ENCODE measurements around the gene LRRC59.
"Not testable (repeated sequence)": the region's sequence is repeated elsewhere in the genome, so short reads cannot be mapped to it uniquely, and the experiment has no call there.

LRRC59 gene

DNA sequence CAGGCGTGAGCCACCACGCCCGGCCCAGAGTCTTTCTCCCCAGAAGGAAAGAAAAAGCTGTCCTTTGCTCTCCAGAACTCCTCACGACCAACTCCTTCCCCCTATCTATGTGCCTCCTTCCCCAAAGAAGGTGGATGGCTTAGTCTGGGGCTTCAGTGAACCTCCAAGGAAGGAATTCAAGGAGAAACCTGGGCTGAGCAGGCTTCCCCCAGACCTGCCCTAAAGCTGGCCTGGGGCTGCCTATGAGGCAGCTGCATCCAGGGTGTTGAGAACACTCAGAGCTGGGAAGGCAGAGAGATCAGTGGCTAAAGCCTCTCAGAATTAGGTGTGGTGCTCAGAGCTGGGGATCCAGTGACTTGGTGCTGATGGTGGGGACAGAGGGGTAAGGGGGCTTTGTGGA lies 32.5 kb upstream of the LRRC59 start:
- TF ChIP-seq, protein P1, sequence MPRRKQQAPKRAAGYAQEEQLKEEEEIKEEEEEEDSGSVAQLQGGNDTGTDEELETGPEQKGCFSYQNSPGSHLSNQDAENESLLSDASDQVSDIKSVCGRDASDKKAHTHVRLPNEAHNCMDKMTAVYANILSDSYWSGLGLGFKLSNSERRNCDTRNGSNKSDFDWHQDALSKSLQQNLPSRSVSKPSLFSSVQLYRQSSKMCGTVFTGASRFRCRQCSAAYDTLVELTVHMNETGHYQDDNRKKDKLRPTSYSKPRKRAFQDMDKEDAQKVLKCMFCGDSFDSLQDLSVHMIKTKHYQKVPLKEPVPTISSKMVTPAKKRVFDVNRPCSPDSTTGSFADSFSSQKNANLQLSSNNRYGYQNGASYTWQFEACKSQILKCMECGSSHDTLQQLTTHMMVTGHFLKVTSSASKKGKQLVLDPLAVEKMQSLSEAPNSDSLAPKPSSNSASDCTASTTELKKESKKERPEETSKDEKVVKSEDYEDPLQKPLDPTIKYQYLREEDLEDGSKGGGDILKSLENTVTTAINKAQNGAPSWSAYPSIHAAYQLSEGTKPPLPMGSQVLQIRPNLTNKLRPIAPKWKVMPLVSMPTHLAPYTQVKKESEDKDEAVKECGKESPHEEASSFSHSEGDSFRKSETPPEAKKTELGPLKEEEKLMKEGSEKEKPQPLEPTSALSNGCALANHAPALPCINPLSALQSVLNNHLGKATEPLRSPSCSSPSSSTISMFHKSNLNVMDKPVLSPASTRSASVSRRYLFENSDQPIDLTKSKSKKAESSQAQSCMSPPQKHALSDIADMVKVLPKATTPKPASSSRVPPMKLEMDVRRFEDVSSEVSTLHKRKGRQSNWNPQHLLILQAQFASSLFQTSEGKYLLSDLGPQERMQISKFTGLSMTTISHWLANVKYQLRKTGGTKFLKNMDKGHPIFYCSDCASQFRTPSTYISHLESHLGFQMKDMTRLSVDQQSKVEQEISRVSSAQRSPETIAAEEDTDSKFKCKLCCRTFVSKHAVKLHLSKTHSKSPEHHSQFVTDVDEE (CRISPR knock-in tag; IDR thresholded peaks at IDR 0.05), result no peak
- TF ChIP-seq PPARA (CRISPR knock-in tag; IDR thresholded peaks at IDR 0.05; ENCODE audit: borderline replicate concordance) (no peak), ZNF565 (CRISPR knock-in tag; conservative IDR thresholded peaks at IDR 0.05; ENCODE audit: low read depth) (no peak), ZNF70 (CRISPR knock-in tag; IDR thresholded peaks at IDR 0.05) (no peak), TCF4 (CRISPR knock-in tag; IDR thresholded peaks at IDR 0.05; ENCODE audit: borderline replicate concordance) (no peak), ESRRG (CRISPR knock-in tag; IDR thresholded peaks at IDR 0.05) (no peak), SNAI2 (CRISPR knock-in tag; IDR thresholded peaks at IDR 0.05) (no peak), ZNF8 (CRISPR knock-in tag; IDR thresholded peaks at IDR 0.05) (no peak), CREB5 (CRISPR knock-in tag; IDR thresholded peaks at IDR 0.05; ENCODE audit: low read depth) (no peak), ZC3H10 (CRISPR knock-in tag; IDR thresholded peaks at IDR 0.05) (no peak), ZFP30 (CRISPR knock-in tag; IDR thresholded peaks at IDR 0.05) (no peak), TOX (CRISPR knock-in tag; IDR thresholded peaks at IDR 0.05; ENCODE audit: borderline replicate concordance) (no peak)
- TF ChIP-seq, protein P2, sequence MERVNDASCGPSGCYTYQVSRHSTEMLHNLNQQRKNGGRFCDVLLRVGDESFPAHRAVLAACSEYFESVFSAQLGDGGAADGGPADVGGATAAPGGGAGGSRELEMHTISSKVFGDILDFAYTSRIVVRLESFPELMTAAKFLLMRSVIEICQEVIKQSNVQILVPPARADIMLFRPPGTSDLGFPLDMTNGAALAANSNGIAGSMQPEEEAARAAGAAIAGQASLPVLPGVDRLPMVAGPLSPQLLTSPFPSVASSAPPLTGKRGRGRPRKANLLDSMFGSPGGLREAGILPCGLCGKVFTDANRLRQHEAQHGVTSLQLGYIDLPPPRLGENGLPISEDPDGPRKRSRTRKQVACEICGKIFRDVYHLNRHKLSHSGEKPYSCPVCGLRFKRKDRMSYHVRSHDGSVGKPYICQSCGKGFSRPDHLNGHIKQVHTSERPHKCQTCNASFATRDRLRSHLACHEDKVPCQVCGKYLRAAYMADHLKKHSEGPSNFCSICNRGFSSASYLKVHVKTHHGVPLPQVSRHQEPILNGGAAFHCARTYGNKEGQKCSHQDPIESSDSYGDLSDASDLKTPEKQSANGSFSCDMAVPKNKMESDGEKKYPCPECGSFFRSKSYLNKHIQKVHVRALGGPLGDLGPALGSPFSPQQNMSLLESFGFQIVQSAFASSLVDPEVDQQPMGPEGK (CRISPR knock-in tag; IDR thresholded peaks at IDR 0.05; ENCODE audit: borderline replicate concordance), result no peak
- no peak for ATAC-seq

DNA sequence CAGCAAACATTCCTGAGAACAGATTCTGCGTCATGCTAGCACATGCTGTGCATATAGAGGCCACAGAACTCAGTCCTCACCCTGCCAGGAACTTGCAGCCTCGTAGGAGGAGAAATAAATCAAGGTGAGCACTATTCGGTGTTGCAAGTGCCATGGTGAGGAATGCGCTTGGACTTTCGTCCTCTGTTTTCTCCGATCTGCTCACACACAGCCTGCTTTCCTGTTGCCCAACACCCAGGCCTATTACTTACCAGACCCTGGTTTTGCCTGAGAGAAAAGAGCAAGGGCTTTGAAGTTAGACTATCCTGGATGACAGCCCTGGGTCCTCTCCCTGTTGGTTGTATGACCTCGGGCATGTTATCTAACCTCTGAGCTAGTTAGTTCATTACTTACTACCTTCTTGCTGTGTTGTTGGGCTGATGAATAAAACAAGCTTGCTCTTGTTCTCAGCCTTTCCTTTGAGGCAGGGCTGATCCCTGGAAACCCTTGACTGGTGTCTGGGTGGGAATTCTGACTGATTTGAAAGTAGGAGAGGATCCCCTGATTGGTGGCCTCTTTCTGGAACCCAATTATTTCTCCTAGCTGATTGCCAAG lies 31.6 kb upstream of the LRRC59 start:
- TF ChIP-seq, protein P2 (CRISPR knock-in tag; IDR thresholded peaks at IDR 0.05; ENCODE audit: borderline replicate concordance), result no peak
- no peak for TF ChIP-seq BACH2 (CRISPR knock-in tag; IDR thresholded peaks at IDR 0.05; ENCODE audit: borderline replicate concordance)
- TF ChIP-seq ZNF8 (CRISPR knock-in tag; IDR thresholded peaks at IDR 0.05), result no peak
- TF ChIP-seq ZFP3 (CRISPR knock-in tag; IDR thresholded peaks at IDR 0.05), result no peak
- no peak for TF ChIP-seq POU6F1 (CRISPR knock-in tag; IDR thresholded peaks at IDR 0.05; ENCODE audit: borderline replicate concordance, low read depth)
- TF ChIP-seq SNAI2 (CRISPR knock-in tag; IDR thresholded peaks at IDR 0.05), result no peak
- TF ChIP-seq, protein P1 (CRISPR knock-in tag; IDR thresholded peaks at IDR 0.05), result no peak
- TF ChIP-seq RARB (CRISPR knock-in tag; IDR thresholded peaks at IDR 0.05), result no peak
- no peak for TF ChIP-seq CSDC2 (CRISPR knock-in tag; IDR thresholded peaks at IDR 0.05)
- TF ChIP-seq TCF4 (CRISPR knock-in tag; IDR thresholded peaks at IDR 0.05; ENCODE audit: borderline replicate concordance), result no peak
- TF ChIP-seq, protein P3, sequence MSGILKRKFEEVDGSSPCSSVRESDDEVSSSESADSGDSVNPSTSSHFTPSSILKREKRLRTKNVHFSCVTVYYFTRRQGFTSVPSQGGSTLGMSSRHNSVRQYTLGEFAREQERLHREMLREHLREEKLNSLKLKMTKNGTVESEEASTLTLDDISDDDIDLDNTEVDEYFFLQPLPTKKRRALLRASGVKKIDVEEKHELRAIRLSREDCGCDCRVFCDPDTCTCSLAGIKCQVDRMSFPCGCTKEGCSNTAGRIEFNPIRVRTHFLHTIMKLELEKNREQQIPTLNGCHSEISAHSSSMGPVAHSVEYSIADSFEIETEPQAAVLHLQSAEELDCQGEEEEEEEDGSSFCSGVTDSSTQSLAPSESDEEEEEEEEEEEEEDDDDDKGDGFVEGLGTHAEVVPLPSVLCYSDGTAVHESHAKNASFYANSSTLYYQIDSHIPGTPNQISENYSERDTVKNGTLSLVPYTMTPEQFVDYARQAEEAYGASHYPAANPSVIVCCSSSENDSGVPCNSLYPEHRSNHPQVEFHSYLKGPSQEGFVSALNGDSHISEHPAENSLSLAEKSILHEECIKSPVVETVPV (CRISPR knock-in tag; IDR thresholded peaks at IDR 0.05), result no peak
- TF ChIP-seq CREB5 (CRISPR knock-in tag; IDR thresholded peaks at IDR 0.05; ENCODE audit: low read depth), result no peak
- no peak for TF ChIP-seq ESRRG (CRISPR knock-in tag; IDR thresholded peaks at IDR 0.05)
- ATAC-seq, result no peak

GRCh38 chr17:50428126-50428525 lies 30.8 kb upstream of the LRRC59 start:
- ATAC-seq, result not testable (repeated sequence)
